GM19099 (cell line): ENCODE data around the gene PPM1H.

Experiments used
- POLR2A ChIP-seq: IDR thresholded peaks from 3 replicates; pipeline ENCODE4 v1.6.1; 2011; ENCODE audit warnings: low read depth; ENCODE audit not compliant: insufficient read length; ENCODE audit errors: extremely low read depth

The PPM1H gene

GRCh38 chr12:62681306-62681705, 253.6 kb downstream of the PPM1H start:
- TF ChIP-seq POLR2A, result no peak

- no peak for TF ChIP-seq POLR2A
Observed at GRCh38 chr12:62679608-62680007, 255.3 kb downstream of the PPM1H start.

GRCh38 chr12:62677355-62677754, 257.6 kb downstream of the PPM1H start:
- TF ChIP-seq POLR2A, result no peak

GRCh38 chr12:62676521-62677307, 258.2 kb downstream of the PPM1H start:
- TF ChIP-seq POLR2A, result no peak

- TF ChIP-seq POLR2A, result no peak
Observed at GRCh38 chr12:62673028-62673815, 261.7 kb downstream of the PPM1H start.

DNA sequence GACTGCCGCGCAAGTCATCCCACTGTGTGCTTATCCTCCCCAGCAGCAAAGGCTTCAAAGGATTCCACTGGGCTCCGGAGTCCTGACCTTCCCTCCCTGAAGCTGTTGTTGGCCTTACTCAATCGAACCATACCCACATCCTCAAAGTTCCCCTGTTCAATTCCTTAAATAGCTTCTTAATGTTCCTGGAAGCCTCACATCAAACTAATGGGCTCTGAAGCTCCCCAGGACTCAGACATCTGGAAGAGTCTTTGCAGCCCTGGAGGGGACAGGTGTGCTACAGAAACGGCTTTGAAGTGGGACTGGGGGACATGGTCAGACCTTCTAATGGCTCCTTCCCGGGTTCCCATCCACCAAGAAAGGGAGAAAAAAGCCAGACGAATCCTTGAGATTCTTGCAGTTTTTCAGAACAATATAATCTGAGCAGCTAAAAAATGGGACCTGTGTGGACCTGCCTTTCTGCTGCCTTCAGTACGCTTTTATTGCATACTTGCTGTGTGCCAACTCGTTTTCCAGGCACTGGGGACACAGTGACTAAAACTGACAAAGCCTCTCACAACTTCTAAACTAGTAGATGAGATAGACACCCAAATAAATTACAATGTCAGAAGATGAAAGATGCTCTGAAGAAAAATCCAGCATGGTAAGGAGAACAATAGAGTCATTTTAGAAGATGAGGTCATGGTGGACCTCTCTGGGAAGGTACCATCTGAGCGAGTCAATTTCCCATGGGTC, 263.8 kb downstream of the PPM1H start:
- TF ChIP-seq POLR2A, result no peak

DNA sequence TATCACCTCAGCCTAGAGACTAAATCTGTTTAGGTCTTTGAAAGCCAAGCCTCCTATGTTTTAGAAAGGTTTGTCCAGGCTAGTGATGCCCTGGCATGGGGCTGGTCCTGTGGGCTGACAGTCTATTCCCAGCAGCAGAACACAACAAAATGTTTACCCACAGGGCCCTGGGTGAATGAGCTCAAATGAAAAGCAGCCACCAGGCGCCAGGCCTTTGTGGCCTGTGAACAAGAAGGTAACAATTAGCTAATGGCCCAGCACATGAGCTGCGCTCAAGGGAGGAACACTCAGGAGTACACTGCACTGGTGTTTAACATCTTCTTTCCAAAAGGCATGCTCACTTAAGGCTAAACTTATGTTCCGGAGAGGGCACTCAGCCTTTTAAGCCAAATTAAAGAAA, 266.2 kb downstream of the PPM1H start:
- no peak for TF ChIP-seq POLR2A

DNA sequence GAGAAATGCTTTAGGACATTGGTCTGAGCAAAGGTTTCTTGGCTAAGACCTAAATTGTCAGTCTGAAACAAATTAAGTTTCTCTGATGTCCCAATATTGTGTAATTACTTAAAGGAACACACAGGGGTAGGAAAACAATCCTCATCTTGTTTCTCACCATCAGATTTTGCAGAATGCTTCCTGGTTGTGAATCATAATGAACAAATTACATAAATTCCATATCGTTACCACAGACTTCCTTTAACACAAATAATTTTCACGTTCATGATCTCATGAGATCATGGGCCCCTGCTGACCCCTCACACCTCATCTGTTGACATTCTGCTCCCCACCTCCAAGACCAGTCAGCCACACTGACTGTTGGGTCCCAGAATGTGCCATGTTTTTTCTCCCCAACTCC, 274.2 kb downstream of the PPM1H start:
- TF ChIP-seq POLR2A, result no peak

- TF ChIP-seq POLR2A, result no peak
Observed at GRCh38 chr12:62659453-62660295, 275.3 kb downstream of the PPM1H start.

DNA sequence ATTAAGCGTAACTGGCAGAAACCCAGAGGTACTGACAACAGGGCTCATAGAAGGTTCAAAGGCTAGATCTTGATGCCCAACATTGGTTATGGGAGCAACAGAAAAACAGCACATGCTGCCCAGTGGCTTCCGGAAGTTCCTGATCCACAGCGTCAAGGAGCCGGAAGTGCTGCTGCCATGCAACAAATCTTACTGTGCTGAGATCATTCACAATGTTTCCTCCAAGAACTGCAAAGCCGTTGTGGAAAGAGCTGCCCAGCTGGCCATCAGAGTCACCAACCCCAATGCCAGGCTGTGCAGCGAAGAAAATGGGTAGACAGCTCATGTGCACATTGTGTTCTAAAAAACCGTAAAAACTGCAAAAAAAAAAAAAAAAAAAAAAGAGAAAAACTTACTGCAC, 276.0 kb downstream of the PPM1H start:
- TF ChIP-seq POLR2A, result no peak

DNA sequence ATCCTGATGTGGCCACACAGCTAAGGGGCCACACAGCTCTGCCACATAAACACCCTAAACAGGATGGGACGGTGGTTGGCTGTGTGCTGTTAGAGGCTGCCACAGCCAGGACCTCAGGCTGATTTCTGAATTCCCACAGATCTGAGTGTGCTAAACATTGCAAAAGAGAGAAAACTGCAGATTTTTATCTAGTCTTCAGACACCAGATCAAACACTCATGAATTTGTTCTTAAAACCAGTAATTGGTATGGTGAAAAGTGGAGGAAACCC, 277.7 kb downstream of the PPM1H start:
- TF ChIP-seq POLR2A, result no peak

- TF ChIP-seq POLR2A, result no peak
Observed at GRCh38 chr12:62656591-62657362, 278.2 kb downstream of the PPM1H start.

GRCh38 chr12:62655666-62656151, 279.2 kb downstream of the PPM1H start:
- TF ChIP-seq POLR2A, result no peak
